Parathyroid adenoma (tissue), 2 donors: ENCODE measurements around the gene DBH.

ENCODE experiments used
- H2AFZ ChIP-seq: fragments of 300-600 bp; sonication (generic); one replicate; pipeline ENCODE4 v1.7.0; 2017; ENCODE audit warnings: antibody characterized with exemption, mild to moderate bottlenecking
- H3K27ac ChIP-seq: fragments of 300-600 bp; sonication (generic); one replicate; pipeline ENCODE4 v1.7.0; 2017
- H3K27me3 ChIP-seq: fragments of 300-600 bp; sonication (generic); one replicate; pipeline ENCODE4 v1.7.0; 2017; ENCODE audit warnings: low read length; ENCODE audit not compliant: control insufficient read depth, insufficient read depth
- H3K36me3 ChIP-seq: fragments of 300-600 bp; sonication (generic); one replicate; pipeline ENCODE4 v1.7.0; 2017; ENCODE audit warnings: low read length; ENCODE audit not compliant: control insufficient read depth, insufficient read depth
- H3K4me1 ChIP-seq: fragments of 300-600 bp; sonication (generic); one replicate; pipeline ENCODE4 v1.7.0; 2017; ENCODE audit warnings: control low read depth
- H3K4me2 ChIP-seq: fragments of 300-600 bp; sonication (generic); one replicate; pipeline ENCODE4 v1.7.0; 2017; ENCODE audit warnings: low read length
- H3K4me3 ChIP-seq: fragments of 300-600 bp; sonication (generic); one replicate; pipeline ENCODE4 v1.7.0; 2017; ENCODE audit warnings: low read depth, low read length
- H3K79me2 ChIP-seq: fragments of 300-600 bp; sonication (generic); one replicate; pipeline ENCODE4 v1.7.0; 2017; ENCODE audit warnings: control low read depth
- H3K9ac ChIP-seq: fragments of 300-600 bp; sonication (generic); one replicate; pipeline ENCODE4 v1.7.0; 2017; ENCODE audit warnings: mild to moderate bottlenecking
- H3K9me3 ChIP-seq: fragments of 300-600 bp; sonication (generic); one replicate; pipeline ENCODE4 v1.7.0; 2017; ENCODE audit warnings: low read length; ENCODE audit not compliant: control insufficient read depth
- CTCF ChIP-seq: fragments of 300-600 bp; sonication (generic); IDR thresholded peaks from one replicate; pipeline ENCODE4 v1.7.0; 2017; ENCODE audit warnings: antibody characterized with exemption, mild to moderate bottlenecking
- donor health status: primary hyperparathyroidism.

DBH gene

GRCh38 chr9:133650026-133650425, 13.9 kb downstream of the DBH start:
- Histone ChIP-seq H2AFZ (no peak overlapping the region), H3K79me2 (no peaks in the 10 kb centered on the region), H3K36me3 (no peaks in the 10 kb centered on the region), H3K4me3 (no peak overlapping the region), H3K9ac (no peak overlapping the region), H3K27ac (no peak overlapping the region), H3K27me3 (peaks cover 3% of the 10 kb centered on the region), H3K4me2 (no peak overlapping the region), H3K4me1 (no peaks in the 10 kb centered on the region), H3K9me3 (no peaks in the 10 kb centered on the region)
- TF ChIP-seq CTCF = no peak

GRCh38 chr9:133653638-133654037, 17.5 kb downstream of the DBH start:
- H3K9me3 ChIP-seq = no peaks in the 10 kb centered on the region
- no peaks in the 10 kb centered on the region for H3K4me1 ChIP-seq
- H3K4me2 ChIP-seq = no peak overlapping the region
- no peak overlapping the region for H3K9ac ChIP-seq
- H3K36me3 ChIP-seq = no peaks in the 10 kb centered on the region
- no peak overlapping the region for H3K4me3 ChIP-seq
- no peak overlapping the region for H2AFZ ChIP-seq
- no peaks in the 10 kb centered on the region for H3K27me3 ChIP-seq
- no peak for TF ChIP-seq CTCF
- no peaks in the 10 kb centered on the region for H3K79me2 ChIP-seq
- H3K27ac ChIP-seq = no peak overlapping the region

- H3K27ac ChIP-seq = no peak overlapping the region
- H3K4me1 ChIP-seq = no peaks in the 10 kb centered on the region
- H3K27me3 ChIP-seq = no peaks in the 10 kb centered on the region
- H3K79me2 ChIP-seq = no peaks in the 10 kb centered on the region
- H3K36me3 ChIP-seq = no peaks in the 10 kb centered on the region
- no peaks in the 10 kb centered on the region for H3K9me3 ChIP-seq
- no peak overlapping the region for H3K9ac ChIP-seq
- H3K4me2 ChIP-seq = no peak overlapping the region
- H2AFZ ChIP-seq = no peak overlapping the region
- H3K4me3 ChIP-seq = no peak overlapping the region
- no peak for TF ChIP-seq CTCF
These were observed 18.8 kb downstream of the DBH start for GRCh38 chr9:133654736-133655657.

- no peaks in the 10 kb centered on the region for H3K27me3 ChIP-seq
These were observed 19.5 kb downstream of the DBH start for GRCh38 chr9:133655701-133656100.

More at GRCh38 chr9:133655701-133656100, 19.5 kb downstream of the DBH start:
- Histone ChIP-seq H3K27ac (no peak overlapping the region), H3K9me3 (no peaks in the 10 kb centered on the region), H3K4me2 (no peak overlapping the region), H3K36me3 (no peaks in the 10 kb centered on the region), H3K9ac (no peak overlapping the region), H3K4me1 (no peaks in the 10 kb centered on the region), H3K79me2 (no peaks in the 10 kb centered on the region), H2AFZ (no peak overlapping the region), H3K4me3 (no peak overlapping the region)
- no peak for TF ChIP-seq CTCF
